Fibroblast of lung (primary cell): ENCODE data around the gene IKZF3.

Source experiments
- EZH2 ChIP-seq: IDR thresholded peaks from 2 replicates; pipeline ENCODE4 v1.5.1; 2012; ENCODE audit warnings: low read length, control low read depth, mild to moderate bottlenecking; ENCODE audit errors: missing control alignments
- TF ChIP-seq, protein P1 (sequence below), 2 donors: IDR thresholded peaks in 1 of 2; conservative IDR thresholded peaks in 1 of 2; 1 replicate in 1 of 2; 2 replicates in 1 of 2; pipeline ENCODE4 v1.5.1; 2011 to 2012; ENCODE audit warnings: low read length in 2 of 2, control low read depth in 1 of 2, inconsistent platforms in 1 of 2, low read depth in 1 of 2, mild to moderate bottlenecking in 1 of 2

- TF ChIP-seq, protein P1, sequence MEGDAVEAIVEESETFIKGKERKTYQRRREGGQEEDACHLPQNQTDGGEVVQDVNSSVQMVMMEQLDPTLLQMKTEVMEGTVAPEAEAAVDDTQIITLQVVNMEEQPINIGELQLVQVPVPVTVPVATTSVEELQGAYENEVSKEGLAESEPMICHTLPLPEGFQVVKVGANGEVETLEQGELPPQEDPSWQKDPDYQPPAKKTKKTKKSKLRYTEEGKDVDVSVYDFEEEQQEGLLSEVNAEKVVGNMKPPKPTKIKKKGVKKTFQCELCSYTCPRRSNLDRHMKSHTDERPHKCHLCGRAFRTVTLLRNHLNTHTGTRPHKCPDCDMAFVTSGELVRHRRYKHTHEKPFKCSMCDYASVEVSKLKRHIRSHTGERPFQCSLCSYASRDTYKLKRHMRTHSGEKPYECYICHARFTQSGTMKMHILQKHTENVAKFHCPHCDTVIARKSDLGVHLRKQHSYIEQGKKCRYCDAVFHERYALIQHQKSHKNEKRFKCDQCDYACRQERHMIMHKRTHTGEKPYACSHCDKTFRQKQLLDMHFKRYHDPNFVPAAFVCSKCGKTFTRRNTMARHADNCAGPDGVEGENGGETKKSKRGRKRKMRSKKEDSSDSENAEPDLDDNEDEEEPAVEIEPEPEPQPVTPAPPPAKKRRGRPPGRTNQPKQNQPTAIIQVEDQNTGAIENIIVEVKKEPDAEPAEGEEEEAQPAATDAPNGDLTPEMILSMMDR (conservative IDR thresholded peaks at IDR 0.05 in 1 of 2, IDR thresholded peaks at IDR 0.05 in 1 of 2; ENCODE audit: low read depth in 1 of 2, low read length in 2 of 2) = no peak
- TF ChIP-seq EZH2 = no peak
Measured at GRCh38 chr17:39729280-39729851, 134.7 kb downstream of the IKZF3 start.
